ENCODE data around the gene STK32B.
"Not testable (repeated sequence)": the region's sequence is repeated elsewhere in the genome, so short reads cannot be mapped to it uniquely, and the experiment has no call there.

The STK32B gene

DNA sequence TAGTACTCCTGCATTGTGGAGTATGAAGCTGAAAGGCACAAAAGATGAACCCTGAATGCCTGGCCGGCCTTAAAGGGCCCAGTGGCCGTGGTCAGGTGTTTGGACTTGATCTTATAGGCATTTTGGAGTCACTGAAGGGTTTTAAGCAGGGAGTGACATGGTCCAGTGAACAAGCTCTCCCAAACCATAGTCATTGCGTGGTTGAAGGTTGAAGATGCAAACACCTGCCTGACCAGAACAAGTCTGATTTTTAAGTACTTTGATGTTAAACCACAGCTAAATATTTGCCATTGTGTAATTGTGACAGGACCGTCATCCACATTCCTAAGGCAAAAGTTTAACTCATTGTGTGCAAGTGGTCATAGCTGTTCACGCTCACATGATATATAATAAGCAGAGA lies 3.3 kb downstream of the STK32B start:
- TF ChIP-seq, protein P1, sequence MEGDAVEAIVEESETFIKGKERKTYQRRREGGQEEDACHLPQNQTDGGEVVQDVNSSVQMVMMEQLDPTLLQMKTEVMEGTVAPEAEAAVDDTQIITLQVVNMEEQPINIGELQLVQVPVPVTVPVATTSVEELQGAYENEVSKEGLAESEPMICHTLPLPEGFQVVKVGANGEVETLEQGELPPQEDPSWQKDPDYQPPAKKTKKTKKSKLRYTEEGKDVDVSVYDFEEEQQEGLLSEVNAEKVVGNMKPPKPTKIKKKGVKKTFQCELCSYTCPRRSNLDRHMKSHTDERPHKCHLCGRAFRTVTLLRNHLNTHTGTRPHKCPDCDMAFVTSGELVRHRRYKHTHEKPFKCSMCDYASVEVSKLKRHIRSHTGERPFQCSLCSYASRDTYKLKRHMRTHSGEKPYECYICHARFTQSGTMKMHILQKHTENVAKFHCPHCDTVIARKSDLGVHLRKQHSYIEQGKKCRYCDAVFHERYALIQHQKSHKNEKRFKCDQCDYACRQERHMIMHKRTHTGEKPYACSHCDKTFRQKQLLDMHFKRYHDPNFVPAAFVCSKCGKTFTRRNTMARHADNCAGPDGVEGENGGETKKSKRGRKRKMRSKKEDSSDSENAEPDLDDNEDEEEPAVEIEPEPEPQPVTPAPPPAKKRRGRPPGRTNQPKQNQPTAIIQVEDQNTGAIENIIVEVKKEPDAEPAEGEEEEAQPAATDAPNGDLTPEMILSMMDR (IDR thresholded peaks at IDR 0.05): no peak
- Histone ChIP-seq H3K4me1 (no peaks in the 10 kb centered on the region), H3K4me2 (ENCODE audit: low read length) (no peak overlapping the region), H3K79me2 (no peaks in the 10 kb centered on the region), H3K9me3 (ENCODE audit: control insufficient read depth, low read length) (no peaks in the 10 kb centered on the region), H3K4me3 (ENCODE audit: low read depth, low read length) (no peak overlapping the region), H3K9ac (no peak overlapping the region), H3K27ac (no peak overlapping the region), H3K36me3 (ENCODE audit: control insufficient read depth, insufficient read depth, low read length) (no peaks in the 10 kb centered on the region), H2AFZ (no peak overlapping the region), H3K27me3 (ENCODE audit: control insufficient read depth, insufficient read depth, low read length) (no peaks in the 10 kb centered on the region)

DNA sequence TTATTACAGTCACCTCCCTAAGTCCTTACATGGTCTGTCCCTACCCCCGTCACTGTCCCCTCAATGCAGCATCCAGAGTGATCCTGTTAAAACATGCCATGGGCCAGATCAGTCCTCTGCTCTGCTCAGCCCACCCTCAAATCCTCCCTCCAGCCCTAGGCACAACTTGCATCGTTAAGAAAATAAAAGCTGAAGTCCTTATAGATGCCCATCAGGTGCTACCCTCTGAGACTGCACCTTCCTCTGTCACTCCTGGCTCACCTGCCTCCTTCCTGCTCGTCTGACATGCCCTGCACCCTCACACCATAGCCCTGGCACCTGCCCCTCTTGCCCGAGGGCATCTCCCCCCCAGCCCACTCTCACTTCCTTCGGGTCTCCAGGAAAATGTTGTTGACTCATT lies 4.1 kb downstream of the STK32B start:
- Histone ChIP-seq H3K79me2 (no peaks in the 10 kb centered on the region), H3K36me3 (ENCODE audit: control insufficient read depth, insufficient read depth, low read length) (no peaks in the 10 kb centered on the region), H3K9ac (no peak overlapping the region), H3K4me2 (ENCODE audit: low read length) (no peak overlapping the region), H3K4me1 (no peaks in the 10 kb centered on the region), H2AFZ (no peak overlapping the region), H3K27ac (no peak overlapping the region), H3K9me3 (ENCODE audit: control insufficient read depth, low read length) (no peaks in the 10 kb centered on the region), H3K4me3 (ENCODE audit: low read depth, low read length) (no peak overlapping the region), H3K27me3 (ENCODE audit: control insufficient read depth, insufficient read depth, low read length) (no peaks in the 10 kb centered on the region)
- TF ChIP-seq, protein P1 (IDR thresholded peaks at IDR 0.05): no peak

DNA sequence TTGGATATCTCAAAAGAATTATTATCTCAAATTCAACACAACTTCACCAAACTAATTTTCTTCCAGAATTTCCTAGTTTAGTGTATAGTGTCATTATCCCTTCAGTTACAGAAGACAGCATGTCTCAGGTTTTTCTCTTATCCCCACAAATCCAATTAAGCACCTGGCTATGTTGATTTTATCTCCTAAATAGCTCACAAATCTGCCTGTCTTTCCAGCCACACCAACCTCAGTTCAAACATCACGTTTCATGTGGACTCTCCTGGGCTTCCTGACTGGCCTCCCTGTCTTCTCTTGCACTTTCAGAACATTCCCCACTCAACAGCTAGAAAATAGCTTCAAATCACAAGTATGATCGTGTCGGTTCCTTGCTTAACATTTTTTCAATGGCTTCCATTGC lies 14.8 kb downstream of the STK32B start:
- Histone ChIP-seq H3K4me1 (no peaks in the 10 kb centered on the region), H3K9ac (no peak overlapping the region), H3K9me3 (ENCODE audit: control insufficient read depth, low read length) (no peaks in the 10 kb centered on the region), H3K27ac (no peak overlapping the region), H3K4me3 (ENCODE audit: low read depth, low read length) (no peak overlapping the region), H3K4me2 (ENCODE audit: low read length) (no peak overlapping the region), H3K79me2 (no peaks in the 10 kb centered on the region), H3K36me3 (ENCODE audit: control insufficient read depth, insufficient read depth, low read length) (no peaks in the 10 kb centered on the region), H2AFZ (no peak overlapping the region), H3K27me3 (ENCODE audit: control insufficient read depth, insufficient read depth, low read length) (no peaks in the 10 kb centered on the region)
- TF ChIP-seq, protein P1 (IDR thresholded peaks at IDR 0.05): no peak

DNA sequence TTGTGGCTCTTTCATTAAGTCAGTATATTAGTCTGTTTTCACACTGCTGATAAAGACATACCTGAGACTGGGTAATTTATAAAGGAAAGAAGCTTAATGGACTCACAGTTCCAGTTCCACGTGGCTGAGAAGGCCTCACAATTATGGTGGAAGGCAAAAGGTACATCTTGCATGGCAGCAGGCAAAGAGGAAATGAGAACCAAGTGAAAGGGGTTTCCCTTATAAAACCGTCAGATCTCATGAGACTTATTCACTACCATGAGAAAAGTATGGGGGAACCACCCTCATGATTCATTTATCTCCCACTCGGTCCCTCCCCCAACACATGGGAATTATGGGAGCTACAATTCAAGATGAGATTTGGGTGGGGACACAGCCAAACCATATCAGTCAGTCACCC lies 15.7 kb downstream of the STK32B start:
- not testable (repeated sequence) for H3K4me2 ChIP-seq (ENCODE audit: low read length); H3K9ac ChIP-seq; H3K36me3 ChIP-seq (ENCODE audit: control insufficient read depth, insufficient read depth, low read length)

DNA sequence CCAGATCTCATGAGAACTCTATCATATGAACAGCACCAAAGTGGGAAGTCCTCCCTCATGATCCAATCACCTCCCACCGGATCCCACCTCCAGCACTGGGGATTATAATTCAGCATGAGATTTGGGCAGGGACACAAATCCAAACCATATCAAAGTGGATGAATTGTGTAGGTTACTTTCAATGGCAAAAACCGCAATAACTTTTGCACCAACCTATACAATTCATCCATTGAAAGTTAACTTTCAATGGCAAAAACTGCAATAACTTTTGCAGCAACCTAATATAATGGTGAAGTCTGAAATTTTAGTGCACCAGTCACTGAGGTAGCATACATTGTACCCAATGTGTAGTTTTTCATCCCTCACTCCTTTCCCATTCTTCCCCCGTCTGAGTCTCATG lies 16.6 kb downstream of the STK32B start:
- Histone ChIP-seq H3K27ac (no peak overlapping the region), H3K27me3 (ENCODE audit: control insufficient read depth, insufficient read depth, low read length) (no peaks in the 10 kb centered on the region), H3K9ac (no peak overlapping the region), H3K79me2 (no peaks in the 10 kb centered on the region), H2AFZ (no peak overlapping the region), H3K4me1 (no peaks in the 10 kb centered on the region), H3K4me3 (ENCODE audit: low read depth, low read length) (no peak overlapping the region), H3K9me3 (ENCODE audit: control insufficient read depth, low read length) (no peaks in the 10 kb centered on the region), H3K4me2 (ENCODE audit: low read length) (no peak overlapping the region), H3K36me3 (ENCODE audit: control insufficient read depth, insufficient read depth, low read length) (no peaks in the 10 kb centered on the region)
- TF ChIP-seq, protein P1 (IDR thresholded peaks at IDR 0.05): no peak

More for the DNA sequence above, 15.7 kb downstream of the STK32B start:
- not testable (repeated sequence) for H3K27ac ChIP-seq; H3K27me3 ChIP-seq (ENCODE audit: control insufficient read depth, insufficient read depth, low read length); H3K79me2 ChIP-seq; H3K4me1 ChIP-seq; H3K9me3 ChIP-seq (ENCODE audit: control insufficient read depth, low read length); H3K4me3 ChIP-seq (ENCODE audit: low read depth, low read length); H2AFZ ChIP-seq
